HG03354 (cell line): ENCODE results near the gene SLC15A1.

Experiments used
- ATAC-seq: cut with Tn5 transposase; IDR thresholded peaks from one replicate; pipeline ENCODE4 v1.9.1; 2021; ENCODE audit warnings: mild to moderate bottlenecking; ENCODE audit not compliant: unreplicated experiment, poor library complexity, severe bottlenecking

The SLC15A1 gene

GRCh38 chr13:98781905-98782304, 29.4 kb upstream of the SLC15A1 start:
- ATAC-seq: no peak

GRCh38 chr13:98781470-98781869, 29.0 kb upstream of the SLC15A1 start:
- ATAC-seq: no peak

GRCh38 chr13:98781045-98781444, 28.6 kb upstream of the SLC15A1 start:
- ATAC-seq: no peak

- no peak for ATAC-seq
Observed at GRCh38 chr13:98780451-98780850, 28.0 kb upstream of the SLC15A1 start.

GRCh38 chr13:98779695-98780094, 27.2 kb upstream of the SLC15A1 start:
- no peak for ATAC-seq

- ATAC-seq: no peak
Observed at GRCh38 chr13:98778749-98779148, 26.3 kb upstream of the SLC15A1 start.

GRCh38 chr13:98776644-98777043, 24.2 kb upstream of the SLC15A1 start:
- no peak for ATAC-seq

GRCh38 chr13:98775844-98776598, 23.5 kb upstream of the SLC15A1 start:
- ATAC-seq: no peak

- ATAC-seq: no peak
Observed at GRCh38 chr13:98775386-98775785, 22.9 kb upstream of the SLC15A1 start.

GRCh38 chr13:98774776-98775175, 22.3 kb upstream of the SLC15A1 start:
- ATAC-seq: no peak

- ATAC-seq: no peak
Observed at GRCh38 chr13:98773921-98774320, 21.4 kb upstream of the SLC15A1 start.

- no peak for ATAC-seq
Observed at GRCh38 chr13:98772794-98773452, 20.5 kb upstream of the SLC15A1 start.

- ATAC-seq: no peak
Observed at GRCh38 chr13:98771838-98772611, 19.6 kb upstream of the SLC15A1 start.

- ATAC-seq: no peak
Observed at GRCh38 chr13:98769736-98770135, 17.3 kb upstream of the SLC15A1 start.

- ATAC-seq: no peak
Observed at GRCh38 chr13:98768522-98768921, 16.1 kb upstream of the SLC15A1 start.

GRCh38 chr13:98766697-98767096, 14.2 kb upstream of the SLC15A1 start:
- ATAC-seq: no peak

GRCh38 chr13:98765996-98766519, 13.6 kb upstream of the SLC15A1 start:
- no peak for ATAC-seq

- no peak for ATAC-seq
Observed at GRCh38 chr13:98761986-98762616, 9.6 kb upstream of the SLC15A1 start.

- ATAC-seq: peak; percentile 61
Observed at GRCh38 chr13:98761126-98761985, 8.9 kb upstream of the SLC15A1 start.
